Activated CD4-positive, alpha-beta T cell treated with anti-CD3 and anti-CD28 coated beads for 36 hours (primary cell): ENCODE results near the gene PIK3CB. TPM values are rescaled to one million over a fixed set of nuclear protein-coding genes. Genes with fewer than 3 reads are reported as not detected.
"Not testable (repeated sequence)": the region's sequence is repeated elsewhere in the genome, so short reads cannot be mapped to it uniquely, and the experiment has no call there.

Source experiments
- ATAC-seq: fragments of 200-7000 bp; cut with Tn5 transposase; one replicate; pipeline ENCODE4 v1.10.0; 2021; ENCODE audit warnings: mild to moderate bottlenecking, moderate library complexity
- CTCF ChIA-PET: fragments of 350-600 bp; sonication (Branson Sonifier 250); formaldehyde crosslinking; loops from one replicate; lab custom pipeline; 2021; ENCODE audit warnings: antibody characterized with exemption; lab: Charles Lee
- POLR2A ChIA-PET: fragments of 350-600 bp; sonication (Branson Sonifier 250); formaldehyde crosslinking; loops from one replicate; lab custom pipeline; 2021; ENCODE audit warnings: antibody characterized with exemption, inconsistent platforms; lab: Charles Lee
- DNase-seq: peaks from one replicate; pipeline ENCODE4 v3.0.0-alpha.2; 2020
- H3K27ac Mint-ChIP-seq: one replicate; pipeline ENCODE4 v1.8.0; 2021; ENCODE audit warnings: mixed read lengths
- H3K27me3 Mint-ChIP-seq: one replicate; pipeline ENCODE4 v1.8.0; 2021; ENCODE audit warnings: mixed read lengths
- H3K36me3 Mint-ChIP-seq: one replicate; pipeline ENCODE4 v1.8.0; 2021; ENCODE audit warnings: low read depth, mixed read lengths
- H3K4me1 Mint-ChIP-seq: one replicate; pipeline ENCODE4 v1.8.0; 2021; ENCODE audit warnings: mixed read lengths
- H3K4me3 Mint-ChIP-seq: one replicate; pipeline ENCODE4 v1.8.0; 2021; ENCODE audit warnings: mild to moderate bottlenecking, moderate library complexity, mixed read lengths
- H3K9me3 Mint-ChIP-seq: one replicate; pipeline ENCODE4 v1.8.0; 2021; ENCODE audit warnings: low read depth, mixed read lengths
- intact Hi-C, 2 experiments: fragments of 100-400 bp; cut with DNase I in 1 of 2; cut with micrococcal nuclease in 1 of 2; formaldehyde crosslinking; loops; one replicate each; pipeline versions ENCODE4 v1.14.2 to v1.15.1; 2022 to 2024; cut with DNase I, micrococcal nuclease
- total RNA-seq, 2 experiments: library from RNA; stranded (reverse); gene quantifications; one replicate each; pipeline ENCODE4 v1.2.3, GENCODE V29; 2021

The PIK3CB gene
- total RNA-seq, 2 experiments from 2014 or later: 16.2 to 19.1 TPM

- ChIA-PET CTCF (interaction anchor here (0.6 to 1.1 kb wide), 3 partner anchors 99 to 187 kb away, joined by 3 to 4 read pairs (median 3); no protein-coding TSS in a partner anchor), POLR2A (no interaction called here)
- H3K27ac Mint-ChIP-seq: no peak overlapping the region
- no peak for ATAC-seq
- no peaks in the 10 kb centered on the region for H3K27me3 Mint-ChIP-seq
- no peaks in the 10 kb centered on the region for H3K9me3 Mint-ChIP-seq
- DNase-seq: no peak
- H3K4me1 Mint-ChIP-seq: no peaks in the 10 kb centered on the region
- intact Hi-C loops: no loop called here
- peaks cover 9% of the 10 kb centered on the region for H3K36me3 Mint-ChIP-seq
- no peak overlapping the region for H3K4me3 Mint-ChIP-seq
Observed at GRCh38 chr3:138747225-138747624, 87.5 kb downstream of the PIK3CB start.

- ATAC-seq (no peak), DNase-seq (no peak)
- POLR2A ChIA-PET: no interaction called here
- H3K9me3 Mint-ChIP-seq: no peaks in the 10 kb centered on the region
- H3K27ac Mint-ChIP-seq: no peak overlapping the region
- no peaks in the 10 kb centered on the region for H3K27me3 Mint-ChIP-seq
- no peak overlapping the region for H3K4me3 Mint-ChIP-seq
- CTCF ChIA-PET: no interaction called here
- peaks cover 6% of the 10 kb centered on the region for H3K4me1 Mint-ChIP-seq
- H3K36me3 Mint-ChIP-seq: peaks cover 19% of the 10 kb centered on the region
- intact Hi-C loops: no loop called here
Observed at GRCh38 chr3:138740072-138740471, 94.7 kb downstream of the PIK3CB start.

GRCh38 chr3:138732456-138732855 is 102.3 kb downstream of the PIK3CB start:
- Mint-ChIP-seq H3K36me3 (peaks cover 10% of the 10 kb centered on the region), H3K27ac (no peak overlapping the region), H3K27me3 (no peaks in the 10 kb centered on the region), H3K9me3 (no peaks in the 10 kb centered on the region), H3K4me1 (no peaks in the 10 kb centered on the region), H3K4me3 (no peak overlapping the region)
- intact Hi-C loops: no loop called here
- DNase-seq (no peak), ATAC-seq (no peak)
- CTCF ChIA-PET: interaction anchor here (1.6 kb wide), 1 partner anchor 183 kb away, joined by 3 read pairs; no protein-coding TSS in a partner anchor
- POLR2A ChIA-PET: no interaction called here

- H3K27ac Mint-ChIP-seq: no peak overlapping the region
- H3K9me3 Mint-ChIP-seq: no peaks in the 10 kb centered on the region
- ChIA-PET CTCF (interaction anchor here (1.7 to 1.9 kb wide), 2 partner anchors 189 to 196 kb away, joined by 5 to 7 read pairs; no protein-coding TSS in a partner anchor), POLR2A (interaction anchor here (0.5 kb wide), 1 partner anchor 95 kb away, joined by 3 read pairs; no protein-coding TSS in a partner anchor)
- no peaks in the 10 kb centered on the region for H3K27me3 Mint-ChIP-seq
- H3K36me3 Mint-ChIP-seq: peaks cover 7% of the 10 kb centered on the region
- intact Hi-C loops: no loop called here
- H3K4me1 Mint-ChIP-seq: peaks cover 14% of the 10 kb centered on the region
- no peak for DNase-seq
- ATAC-seq: no peak
- H3K4me3 Mint-ChIP-seq: no peak overlapping the region
Observed at GRCh38 chr3:138726946-138727730, 107.6 kb downstream of the PIK3CB start.

GRCh38 chr3:138726042-138726441 is 108.7 kb downstream of the PIK3CB start:
- H3K4me3 Mint-ChIP-seq, POLR2A ChIA-PET, intact Hi-C loops, H3K27ac Mint-ChIP-seq, H3K27me3 Mint-ChIP-seq, H3K9me3 Mint-ChIP-seq, DNase-seq, H3K36me3 Mint-ChIP-seq: not testable (repeated sequence)
- CTCF ChIA-PET: interaction anchor here (0.7 to 1.7 kb wide), 2 partner anchors 74 to 197 kb away, joined by 3 to 5 read pairs; no protein-coding TSS in a partner anchor
- peaks cover 14% of the 10 kb centered on the region for H3K4me1 Mint-ChIP-seq
- peak; percentile 12 for ATAC-seq

DNA sequence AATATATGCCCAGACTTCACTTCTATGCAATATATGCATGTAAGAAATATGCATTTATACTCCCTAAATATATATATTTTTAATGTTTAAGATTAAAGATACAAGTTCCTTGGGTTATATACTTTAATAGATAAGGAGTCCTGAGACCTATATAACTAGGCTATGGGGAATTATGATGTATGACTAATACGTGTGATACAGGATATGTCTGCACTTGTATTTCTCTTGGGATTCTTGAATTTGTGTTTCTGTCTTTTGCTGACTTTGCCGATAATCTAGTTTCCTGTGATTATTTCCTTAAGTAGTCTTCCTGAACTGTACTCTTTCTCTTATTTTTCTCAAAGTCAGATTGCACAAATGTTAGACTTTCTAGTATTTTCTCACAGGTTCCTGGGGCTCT is 109.6 kb downstream of the PIK3CB start:
- intact Hi-C loops: no loop called here
- H3K27ac Mint-ChIP-seq: no peak overlapping the region
- no peak overlapping the region for H3K4me3 Mint-ChIP-seq

GRCh38 chr3:138724443-138724842 is 110.3 kb downstream of the PIK3CB start:
- no peak for ATAC-seq
- no peak for DNase-seq
- Mint-ChIP-seq H3K27me3 (no peaks in the 10 kb centered on the region), H3K4me3 (no peak overlapping the region), H3K9me3 (no peaks in the 10 kb centered on the region), H3K27ac (no peak overlapping the region), H3K4me1 (peaks cover 14% of the 10 kb centered on the region), H3K36me3 (peaks cover 6% of the 10 kb centered on the region)
- intact Hi-C loops: no loop called here
- POLR2A ChIA-PET: no interaction called here
- CTCF ChIA-PET: interaction anchor here (0.9 kb wide), 1 partner anchor 208 kb away, joined by 3 read pairs; no protein-coding TSS in a partner anchor

More for the DNA sequence above, 109.6 kb downstream of the PIK3CB start:
- CTCF ChIA-PET: interaction anchor here (0.9 kb wide), 1 partner anchor 207 kb away, joined by 3 read pairs; no protein-coding TSS in a partner anchor
- Mint-ChIP-seq H3K9me3 (no peaks in the 10 kb centered on the region), H3K4me1 (peaks cover 14% of the 10 kb centered on the region), H3K36me3 (peaks cover 6% of the 10 kb centered on the region), H3K27me3 (no peaks in the 10 kb centered on the region)
- POLR2A ChIA-PET: no interaction called here
- DNase-seq: no peak
- ATAC-seq: no peak

GRCh38 chr3:138718849-138719248 is 115.9 kb downstream of the PIK3CB start:
- POLR2A ChIA-PET: no interaction called here
- Mint-ChIP-seq H3K9me3 (peaks cover 2% of the 10 kb centered on the region), H3K27me3 (no peaks in the 10 kb centered on the region), H3K27ac (no peak overlapping the region), H3K4me3 (no peak overlapping the region), H3K36me3 (peaks cover 6% of the 10 kb centered on the region), H3K4me1 (peaks cover 14% of the 10 kb centered on the region)
- ATAC-seq (no peak), DNase-seq (no peak)
- intact Hi-C loops: no loop called here
- CTCF ChIA-PET: interaction anchor here (1.5 kb wide), 1 partner anchor 197 kb away, joined by 7 read pairs; no protein-coding TSS in a partner anchor

DNA sequence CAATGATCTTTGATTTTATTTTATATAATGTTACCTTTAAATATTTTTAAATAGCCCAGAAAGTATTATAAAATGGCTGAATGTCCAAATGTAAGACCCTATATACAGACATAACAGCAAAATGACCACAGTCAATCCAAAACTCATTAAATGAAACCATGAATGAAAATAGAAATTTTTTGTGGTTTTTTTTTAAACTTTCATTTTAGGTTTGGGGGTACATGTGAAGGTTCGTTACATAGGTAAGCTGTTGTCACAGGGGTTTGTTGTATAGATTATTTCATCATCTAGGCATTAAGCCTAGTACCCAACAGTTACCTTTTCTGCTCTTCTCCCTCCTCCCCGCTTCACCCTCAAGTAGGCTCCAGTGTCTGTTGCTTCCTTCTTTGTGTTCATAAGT is 117.4 kb downstream of the PIK3CB start:
- ATAC-seq: no peak
- Mint-ChIP-seq H3K4me3 (no peak overlapping the region), H3K27me3 (no peaks in the 10 kb centered on the region), H3K36me3 (peaks cover 9% of the 10 kb centered on the region), H3K4me1 (peaks cover 8% of the 10 kb centered on the region), H3K9me3 (peaks cover 2% of the 10 kb centered on the region), H3K27ac (no peak overlapping the region)
- DNase-seq: no peak
- intact Hi-C loops: no loop called here
- POLR2A ChIA-PET: no interaction called here
- CTCF ChIA-PET: interaction anchor here (4.2 kb wide), 1 partner anchor 198 kb away, joined by 33 read pairs; no protein-coding TSS in a partner anchor

DNA sequence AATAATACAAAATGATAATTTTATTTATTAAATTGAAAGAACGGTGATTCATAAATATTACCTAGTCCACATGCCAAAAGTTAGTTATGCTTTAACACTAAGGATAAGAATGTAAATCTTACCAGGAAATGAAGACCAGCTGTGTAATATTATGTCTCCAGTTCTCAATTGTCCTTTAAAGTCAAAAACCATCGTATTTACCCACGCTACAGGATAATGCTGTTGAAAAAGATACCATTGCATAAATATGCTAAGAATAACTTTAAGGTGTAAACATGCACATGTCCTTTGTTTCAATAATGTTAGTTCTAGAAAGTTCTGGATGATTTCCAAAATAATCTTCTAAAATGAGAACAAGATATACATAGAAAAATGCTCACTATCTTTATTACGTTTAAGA is 122.6 kb downstream of the PIK3CB start:
- Mint-ChIP-seq H3K4me3 (no peak overlapping the region), H3K36me3 (peaks cover 12% of the 10 kb centered on the region), H3K27me3 (no peaks in the 10 kb centered on the region), H3K27ac (no peak overlapping the region), H3K4me1 (no peaks in the 10 kb centered on the region), H3K9me3 (no peaks in the 10 kb centered on the region)
- intact Hi-C loops: no loop called here
- CTCF ChIA-PET: interaction anchor here (0.6 kb wide), 1 partner anchor 27 kb away, joined by 3 read pairs; no protein-coding TSS in a partner anchor
- ATAC-seq (no peak), DNase-seq (no peak)
- POLR2A ChIA-PET: no interaction called here

- H3K27ac Mint-ChIP-seq: no peak overlapping the region
- no peaks in the 10 kb centered on the region for H3K4me1 Mint-ChIP-seq
- intact Hi-C loops: no loop called here
- no peak overlapping the region for H3K4me3 Mint-ChIP-seq
- H3K36me3 Mint-ChIP-seq: peaks cover 7% of the 10 kb centered on the region
- ATAC-seq: no peak
- H3K9me3 Mint-ChIP-seq: no peaks in the 10 kb centered on the region
- DNase-seq: no peak
- ChIA-PET CTCF (interaction anchor here (0.5 to 13.3 kb wide), 5 partner anchors 10 to 218 kb away, joined by 3 to 212 read pairs (median 5); no protein-coding TSS in a partner anchor), POLR2A (no interaction called here)
- no peaks in the 10 kb centered on the region for H3K27me3 Mint-ChIP-seq
Observed at GRCh38 chr3:138705675-138706074, 129.1 kb downstream of the PIK3CB start.
